Measurements from ENCODE around the gene CTIF. TPM values are rescaled to one million over a fixed set of nuclear protein-coding genes. Genes with fewer than 3 reads are reported as not detected.

The CTIF gene
- total RNA-seq, 2 experiments from 2014 or later: 3.2 to 3.5 TPM

- Mint-ChIP-seq H3K4me1 (ENCODE audit: low read depth) (peaks cover 16% of the 10 kb centered on the region), H3K36me3 (ENCODE audit: low read depth) (no peaks in the 10 kb centered on the region), H3K27ac (no peak overlapping the region), H3K9me3 (no peaks in the 10 kb centered on the region), H3K27me3 (no peaks in the 10 kb centered on the region), H3K4me3 (no peak overlapping the region)
- ATAC-seq: no peak
- no peak for DNase-seq
- ChIA-PET CTCF (interaction anchor here (1.1 to 1.2 kb wide), 3 partner anchors 13 to 565 kb away, joined by 3 to 4 read pairs (median 4); no protein-coding TSS in a partner anchor), POLR2A (interaction anchor here (1.1 to 1.3 kb wide), 2 partner anchors 54 to 171 kb away, joined by 3 read pairs; partner anchors contain the start of gene SMAD7)
- no peak for TF ChIP-seq CTCF (IDR thresholded peaks at IDR 0.05)
- intact Hi-C loops (cut with micrococcal nuclease): no loop called here
These were observed 241.5 kb downstream of the CTIF start for GRCh38 chr18:48780201-48780912.

GRCh38 chr18:48780913-48781162, 242.0 kb downstream of the CTIF start:
- ChIA-PET POLR2A (interaction anchor here (1.1 kb wide), 1 partner anchor 171 kb away, joined by 3 read pairs; the partner anchor contains the start of gene SMAD7), CTCF (interaction anchor here (1.1 kb wide), 1 partner anchor 12 kb away, joined by 4 read pairs; no protein-coding TSS in a partner anchor)
- DNase-seq (no peak), ATAC-seq (no peak)
- intact Hi-C loops (cut with micrococcal nuclease): no loop called here
- TF ChIP-seq CTCF (IDR thresholded peaks at IDR 0.05): no peak
- Mint-ChIP-seq H3K4me1 (ENCODE audit: low read depth) (peaks cover 19% of the 10 kb centered on the region), H3K9me3 (no peaks in the 10 kb centered on the region), H3K27ac (no peak overlapping the region), H3K36me3 (ENCODE audit: low read depth) (no peaks in the 10 kb centered on the region), H3K27me3 (no peaks in the 10 kb centered on the region), H3K4me3 (no peak overlapping the region)

GRCh38 chr18:48781163-48781987, 242.5 kb downstream of the CTIF start:
- ChIA-PET POLR2A (interaction anchor here (0.7 kb wide), 1 partner anchor 171 kb away, joined by 3 read pairs; no protein-coding TSS in a partner anchor), CTCF (no interaction called here)
- Mint-ChIP-seq H3K9me3 (no peaks in the 10 kb centered on the region), H3K36me3 (ENCODE audit: low read depth) (no peaks in the 10 kb centered on the region), H3K4me3 (no peak overlapping the region), H3K27ac (no peak overlapping the region), H3K4me1 (ENCODE audit: low read depth) (peaks cover 20% of the 10 kb centered on the region), H3K27me3 (no peaks in the 10 kb centered on the region)
- intact Hi-C loops (cut with micrococcal nuclease): no loop called here
- TF ChIP-seq CTCF (IDR thresholded peaks at IDR 0.05): no peak
- no peak for DNase-seq
- no peak for ATAC-seq

GRCh38 chr18:48781988-48782363, 243.1 kb downstream of the CTIF start:
- no peaks in the 10 kb centered on the region for H3K27me3 Mint-ChIP-seq
- intact Hi-C loops (cut with micrococcal nuclease): no loop called here
- DNase-seq (no peak), ATAC-seq (no peak)
- ChIA-PET POLR2A (interaction anchor here (0.7 kb wide), 1 partner anchor 170 kb away, joined by 3 read pairs; no protein-coding TSS in a partner anchor), CTCF (interaction anchor here (0.6 kb wide), 1 partner anchor 131 kb away, joined by 3 read pairs; no protein-coding TSS in a partner anchor)
- no peaks in the 10 kb centered on the region for H3K36me3 Mint-ChIP-seq (ENCODE audit: low read depth)
- no peak overlapping the region for H3K27ac Mint-ChIP-seq
- H3K9me3 Mint-ChIP-seq: no peaks in the 10 kb centered on the region
- H3K4me1 Mint-ChIP-seq (ENCODE audit: low read depth): peaks cover 20% of the 10 kb centered on the region
- no peak overlapping the region for H3K4me3 Mint-ChIP-seq
- no peak for TF ChIP-seq CTCF (IDR thresholded peaks at IDR 0.05)
